Activated CD4-positive, alpha-beta T cell treated with anti-CD3 and anti-CD28 coated beads for 24 hours (primary cell): ENCODE results near the gene GEMIN7.

Source experiments
- DNase-seq, 2 donors: peaks; one replicate each; pipeline ENCODE4 v3.0.0-alpha.2; 2020; ENCODE audit warnings: low read depth in 2 of 2

Gene GEMIN7

GRCh38 chr19:45128806-45129205 is 49.7 kb downstream of the GEMIN7 start:
- DNase-seq = no peak

GRCh38 chr19:45130236-45130635 is 51.2 kb downstream of the GEMIN7 start:
- no peak for DNase-seq

- no peak for DNase-seq
Observed at GRCh38 chr19:45130888-45131615, 52.0 kb downstream of the GEMIN7 start.

GRCh38 chr19:45133661-45134060 is 54.6 kb downstream of the GEMIN7 start:
- DNase-seq = no peak

GRCh38 chr19:45135176-45135885 is 56.3 kb downstream of the GEMIN7 start:
- DNase-seq = no peak

- no peak for DNase-seq
Observed at GRCh38 chr19:45136507-45137178, 57.6 kb downstream of the GEMIN7 start.

- no peak for DNase-seq
Observed at GRCh38 chr19:45137179-45137761, 58.2 kb downstream of the GEMIN7 start.

GRCh38 chr19:45138303-45138751 is 59.3 kb downstream of the GEMIN7 start:
- no peak for DNase-seq

- no peak for DNase-seq
Observed at GRCh38 chr19:45139286-45140143, 60.5 kb downstream of the GEMIN7 start.

GRCh38 chr19:45140144-45140503 is 61.1 kb downstream of the GEMIN7 start:
- DNase-seq = no peak

GRCh38 chr19:45140533-45140932 is 61.5 kb downstream of the GEMIN7 start:
- DNase-seq = no peak
